SK-N-SH (cell line): ENCODE results near the gene HSPA12A. TPM values are rescaled to one million over a fixed set of nuclear protein-coding genes. Genes with fewer than 3 reads are reported as not detected.

Experiments used
- CTCF ChIA-PET: fragments of 300-600, 350-600 bp; formaldehyde crosslinking; extraction: SDS; loops from one replicate; lab custom pipeline; 2021; lab: Yijun Ruan, JAX
- POLR2A ChIA-PET: fragments of 350-600 bp; sonication (Branson Sonifier 250); formaldehyde crosslinking; extraction: SDS; loops from one replicate; lab custom pipeline; 2020; ENCODE audit warnings: antibody characterized with exemption, inconsistent platforms; lab: Yijun Ruan, JAX
- DNase-seq: peaks from one replicate; pipeline ENCODE4 v3.0.0; 2012
- H2AFZ ChIP-seq: fragments of 200-600 bp; sonication (generic); 2 replicates; pipeline ENCODE4 v1.8.1; 2016; ENCODE audit warnings: antibody characterized with exemption, mild to moderate bottlenecking, low read depth
- H3F3A ChIP-seq: fragments of 200-600 bp; sonication (generic); replicated peaks from 2 replicates; pipeline ENCODE3; 2016; ENCODE audit warnings: antibody characterized with exemption, mild to moderate bottlenecking; ENCODE audit not compliant: insufficient read depth
- H3K27ac ChIP-seq, 2 experiments: fragments of 200-500 bp in 1 of 2; fragments of 200-600 bp in 1 of 2; sonication (Bioruptor generic) in 1 of 2; sonication (generic), shearing (Covaris generic) in 1 of 2; 2 replicates each; pipeline versions ENCODE4 v1.5.1 to v1.6.1; 2014 to 2016; ENCODE audit warnings: low read depth in 2 of 2, inconsistent platforms in 1 of 2, low read length in 1 of 2, mild to moderate bottlenecking in 1 of 2, mixed read lengths in 1 of 2
- H3K27me3 ChIP-seq: fragments of 200-600 bp; sonication (generic), shearing (Covaris generic); 2 replicates; pipeline ENCODE4 v1.6.1; 2016; ENCODE audit warnings: mixed run types; ENCODE audit not compliant: insufficient read depth
- H3K36me3 ChIP-seq, 2 experiments: fragments of 200-500 bp in 1 of 2; fragments of 200-600 bp in 1 of 2; sonication (Bioruptor generic) in 1 of 2; sonication (generic) in 1 of 2; replicated peaks in 1 of 2; 2 replicates each; pipeline versions ENCODE3 to v1.5.1; 2014 to 2016; ENCODE audit warnings: low read length in 1 of 2, mild to moderate bottlenecking in 1 of 2; ENCODE audit not compliant: insufficient read depth in 2 of 2, control insufficient read depth in 1 of 2
- H3K4me1 ChIP-seq, 2 experiments: fragments of 200-500 bp in 1 of 2; fragments of 200-600 bp in 1 of 2; sonication (Bioruptor generic) in 1 of 2; sonication (generic), shearing (Covaris generic) in 1 of 2; 2 replicates each; pipeline versions ENCODE4 v1.5.1 to v1.6.1; 2014 to 2016; ENCODE audit warnings: low read depth in 1 of 2, low read length in 1 of 2, mixed run types in 1 of 2; ENCODE audit not compliant: insufficient read depth in 2 of 2, control insufficient read depth in 1 of 2
- H3K4me2 ChIP-seq: fragments of 200-600 bp; sonication (generic), shearing (Covaris generic); 2 replicates; pipeline ENCODE4 v1.6.1; 2017; ENCODE audit warnings: mixed run types
- H3K4me3 ChIP-seq, 2 experiments: fragments of 200-500 bp in 1 of 2; fragments of 200-600 bp in 1 of 2; sonication (Bioruptor generic) in 1 of 2; sonication (generic), shearing (Covaris generic) in 1 of 2; 2 replicates each; pipeline versions ENCODE4 v1.5.1 to v1.8.1; 2014 to 2016; ENCODE audit warnings: low read depth in 2 of 2, inconsistent platforms in 1 of 2, low read length in 1 of 2, mild to moderate bottlenecking in 1 of 2, mixed read lengths in 1 of 2, moderate library complexity in 1 of 2
- H3K79me2 ChIP-seq: fragments of 200-600 bp; sonication (generic); 2 replicates; pipeline ENCODE4 v1.8.1; 2017; ENCODE audit warnings: mild to moderate bottlenecking; ENCODE audit not compliant: insufficient read depth
- H3K9ac ChIP-seq: fragments of 200-600 bp; sonication (generic); 2 replicates; pipeline ENCODE4 v1.6.1; 2017; ENCODE audit warnings: mixed run types
- H3K9me2 ChIP-seq: fragments of 200-600 bp; sonication (generic); 2 replicates; pipeline ENCODE4 v1.6.1; 2017; ENCODE audit warnings: mixed run types
- H3K9me3 ChIP-seq: fragments of 200-600 bp; sonication (generic); 2 replicates; pipeline ENCODE4 v1.6.1; 2017; ENCODE audit warnings: mixed run types, mild to moderate bottlenecking, moderate library complexity
- H4K20me1 ChIP-seq: fragments of 200-600 bp; sonication (generic); 2 replicates; pipeline ENCODE4 v1.6.1; 2017; ENCODE audit warnings: mild to moderate bottlenecking, mixed run types; ENCODE audit not compliant: insufficient read depth
- CHD2 ChIP-seq: fragments of 150-350 bp; IDR thresholded peaks from 2 replicates; pipeline ENCODE4 v1.6.1; 2018; ENCODE audit warnings: low read length; ENCODE audit not compliant: partially characterized antibody
- ELF1 ChIP-seq: IDR thresholded peaks from 2 replicates; pipeline ENCODE4 v1.4.0; 2012
- FOXJ3 ChIP-seq: sonication (generic); formaldehyde crosslinking; IDR thresholded peaks from 2 replicates; pipeline ENCODE4 v1.5.1; 2020; ENCODE audit warnings: mild to moderate bottlenecking, missing genetic modification reagents
- GABPA ChIP-seq: IDR thresholded peaks from 2 replicates; pipeline ENCODE4 v1.4.0; 2012; ENCODE audit warnings: low read depth, mild to moderate bottlenecking
- MAX ChIP-seq: IDR thresholded peaks from 2 replicates; pipeline ENCODE4 v1.4.0; 2012; ENCODE audit warnings: low read depth
- MXI1 ChIP-seq: IDR thresholded peaks from 2 replicates; pipeline ENCODE4 v1.6.1; 2012; ENCODE audit warnings: mild to moderate bottlenecking, low read depth, low read length, improper control_type of control experiment
- NFIC ChIP-seq: IDR thresholded peaks from 2 replicates; pipeline ENCODE4 v1.4.0; 2012; ENCODE audit warnings: borderline replicate concordance
- POLR2AphosphoS5 ChIP-seq: IDR thresholded peaks from 2 replicates; pipeline ENCODE4 v1.6.1; 2012; ENCODE audit warnings: low read depth, low read length
- REST ChIP-seq: IDR thresholded peaks from 2 replicates; pipeline ENCODE4 v1.6.1; 2012; ENCODE audit warnings: mild to moderate bottlenecking, low read depth, low read length, moderate library complexity
- SMC3 ChIP-seq: IDR thresholded peaks from 2 replicates; pipeline ENCODE4 v1.6.1; 2012; ENCODE audit warnings: low read depth, low read length, improper control_type of control experiment
- TAF1 ChIP-seq: IDR thresholded peaks from 2 replicates; pipeline ENCODE4 v1.6.1; 2012; ENCODE audit warnings: low read depth, mild to moderate bottlenecking, low read length, moderate library complexity, borderline replicate concordance
- TCF12 ChIP-seq: IDR thresholded peaks from 2 replicates; pipeline ENCODE4 v1.4.0; 2012
- USF1 ChIP-seq: IDR thresholded peaks from 2 replicates; pipeline ENCODE4 v1.4.0; 2012; ENCODE audit warnings: low read depth, borderline replicate concordance
- ZBTB33 ChIP-seq: IDR thresholded peaks from 2 replicates; pipeline ENCODE4 v1.4.0; 2012; ENCODE audit warnings: low read depth, borderline replicate concordance
- WGBS: methylation state at CpG from one replicate; pipeline ENCODE4 v1.1.6; 2017; ENCODE audit warnings: low lambda C conversion rate; 5-methylcytosine and 5-hydroxymethylcytosine counted together
- polyA plus RNA-seq, 3 experiments: library from polyadenylated mRNA; depleted of rRNA; stranded (reverse); fragments of >200 nt; gene quantifications; 2 replicates each; pipeline ENCODE4 v1.2.3, GENCODE V29; 2012

Gene HSPA12A
- polyA plus RNA-seq, 1 of the 3 experiments (the other 2 are of a cell fraction) = 2.9 TPM

- TF ChIP-seq ELF1 = no peak
- TF ChIP-seq CHD2 = no peak
- TF ChIP-seq GABPA = no peak
- Histone ChIP-seq H3K79me2 (no peaks in the 10 kb centered on the region), H3K27me3 (no peaks in the 10 kb centered on the region), H3K9me3 (no peaks in the 10 kb centered on the region), H3F3A (no peaks in the 10 kb centered on the region), H3K4me2 (no peak overlapping the region), H3K27ac (no peak overlapping the region), H4K20me1 (no peaks in the 10 kb centered on the region), H2AFZ (no peak overlapping the region), H3K9me2 (no peaks in the 10 kb centered on the region), H3K36me3 (no peaks in the 10 kb centered on the region), H3K4me1 (peaks cover 0 to 35% of the 10 kb centered on the region in 2 experiments; a peak in 2 of 4 replicates), H3K4me3 (no peak overlapping the region), H3K9ac (no peak overlapping the region)
- no peak for DNase-seq
- 78% methylated on average over 4 of the region's 4 CpGs for WGBS
- ChIA-PET CTCF (no interaction called here), POLR2A (no interaction called here)
Observed at GRCh38 chr10:116708877-116709276, 33.5 kb downstream of the HSPA12A start.

- Histone ChIP-seq H3F3A (no peaks in the 10 kb centered on the region), H4K20me1 (no peaks in the 10 kb centered on the region), H3K27me3 (no peaks in the 10 kb centered on the region), H2AFZ (no peak overlapping the region), H3K9ac (no peak overlapping the region), H3K9me2 (no peaks in the 10 kb centered on the region), H3K36me3 (no peaks in the 10 kb centered on the region), H3K79me2 (no peaks in the 10 kb centered on the region), H3K4me3 (no peak overlapping the region), H3K4me1 (peaks cover 0 to 30% of the 10 kb centered on the region in 2 experiments; a peak in 2 of 4 replicates), H3K4me2 (no peak overlapping the region), H3K9me3 (no peaks in the 10 kb centered on the region), H3K27ac (no peak overlapping the region)
- ChIA-PET POLR2A (no interaction called here), CTCF (interaction anchor here (0.7 kb wide), 1 partner anchor 30 kb away, joined by 4 read pairs; no protein-coding TSS in a partner anchor)
- 66% methylated on average over 2 of the region's 2 CpGs for WGBS
- TF ChIP-seq FOXJ3 (CRISPR knock-in tag) (no peak), USF1 (no peak), MXI1 (no peak), ZBTB33 (no peak), ELF1 (no peak), POLR2AphosphoS5 (no peak)
- no peak for DNase-seq
Observed at GRCh38 chr10:116708391-116708821, 34.0 kb downstream of the HSPA12A start.

- Histone ChIP-seq H3K4me1 (peaks cover 0 to 27% of the 10 kb centered on the region in 2 experiments; a peak in 2 of 4 replicates), H4K20me1 (no peaks in the 10 kb centered on the region), H3K27me3 (no peaks in the 10 kb centered on the region), H3K9me2 (no peaks in the 10 kb centered on the region), H3K9ac (no peak overlapping the region), H3K79me2 (no peaks in the 10 kb centered on the region), H3K9me3 (no peaks in the 10 kb centered on the region), H3F3A (no peaks in the 10 kb centered on the region), H3K36me3 (no peaks in the 10 kb centered on the region), H3K4me2 (no peak overlapping the region), H3K27ac (no peak overlapping the region; a peak in 1 of 4 replicates), H3K4me3 (no peak overlapping the region), H2AFZ (no peak overlapping the region)
- no peak for DNase-seq
- WGBS = 89% methylated on average over 7 of the region's 14 CpGs
- CTCF ChIA-PET = interaction anchor here (0.7 to 1.2 kb wide), 2 partner anchors 25 to 30 kb away, joined by 3 to 4 read pairs; no protein-coding TSS in a partner anchor
- POLR2A ChIA-PET = no interaction called here
- TF ChIP-seq NFIC (no peak), SMC3 (no peak), REST (no peak), TCF12 (no peak), USF1 (no peak), FOXJ3 (CRISPR knock-in tag) (no peak), GABPA (no peak), POLR2AphosphoS5 (no peak), CHD2 (no peak), TAF1 (no peak), MAX (no peak)
Observed at GRCh38 chr10:116707981-116708380, 34.4 kb downstream of the HSPA12A start.
